ENCODE measurements around the gene MSI2.
A peak's percentile ranks its signal among the peaks of the same experiment; 100 is the strongest.

MSI2 gene

DNA sequence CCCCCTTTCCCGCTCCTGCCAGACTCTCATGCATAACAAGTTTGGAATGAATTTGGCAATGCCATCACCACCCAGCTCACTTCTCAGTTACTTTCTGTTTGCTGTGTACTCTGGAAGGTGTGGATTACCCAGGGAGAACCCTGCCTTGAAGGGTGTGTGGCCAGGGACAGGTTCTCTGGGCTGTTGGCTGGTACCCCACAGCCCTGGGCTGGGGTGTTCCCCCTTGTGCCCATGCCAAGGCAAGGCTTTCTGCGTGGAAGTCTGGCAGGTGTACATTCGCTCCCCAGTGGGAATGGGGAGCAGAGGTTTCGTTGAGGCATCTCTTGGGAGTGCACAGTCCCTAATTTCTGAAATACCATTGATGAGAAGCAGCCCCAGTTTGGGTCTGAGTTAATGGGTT lies 301.1 kb downstream of the MSI2 start:
- no peak for DNase-seq (ENCODE audit: low spot score)

DNA sequence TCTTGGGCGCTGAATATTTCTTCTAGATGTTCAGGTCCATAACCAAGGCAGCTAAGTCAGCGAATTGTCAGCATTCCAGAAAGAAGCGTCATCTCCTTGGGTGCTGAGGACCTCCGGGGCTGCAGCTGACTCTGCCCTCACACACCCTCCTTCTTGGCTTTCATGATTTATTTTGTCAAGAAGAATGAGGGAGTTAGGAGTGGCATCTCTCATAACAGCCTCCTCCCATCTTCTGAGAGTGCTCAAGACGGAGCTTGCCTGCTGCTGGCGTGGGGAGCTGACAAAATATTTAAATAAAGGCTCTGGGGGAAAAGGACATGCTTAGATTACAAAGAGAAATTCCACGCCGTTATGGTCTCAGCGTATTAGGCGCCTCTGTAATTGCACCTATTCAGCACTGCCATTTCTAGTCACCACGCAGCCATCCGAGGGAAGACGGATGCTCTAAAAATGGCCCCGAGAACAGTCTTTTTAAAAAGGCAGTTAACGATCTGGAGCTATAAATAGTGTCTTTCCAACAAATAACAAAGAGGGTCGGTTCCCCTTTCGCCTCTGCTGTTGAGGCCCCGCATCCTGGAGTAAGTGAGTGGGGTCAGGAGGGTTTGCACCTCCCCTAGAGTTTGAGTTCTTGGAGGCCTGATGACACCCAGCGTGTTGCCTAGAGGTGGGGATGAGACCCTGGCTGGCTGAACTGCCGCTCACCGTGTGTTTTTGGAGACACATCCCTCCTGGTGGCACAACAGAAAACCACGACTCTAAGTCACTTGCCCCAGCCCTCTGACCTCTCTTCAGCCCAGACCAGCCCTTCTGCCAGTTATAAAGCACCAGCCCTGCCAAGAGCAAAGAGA lies 301.7 kb downstream of the MSI2 start:
- no peak for DNase-seq (ENCODE audit: low spot score)

DNA sequence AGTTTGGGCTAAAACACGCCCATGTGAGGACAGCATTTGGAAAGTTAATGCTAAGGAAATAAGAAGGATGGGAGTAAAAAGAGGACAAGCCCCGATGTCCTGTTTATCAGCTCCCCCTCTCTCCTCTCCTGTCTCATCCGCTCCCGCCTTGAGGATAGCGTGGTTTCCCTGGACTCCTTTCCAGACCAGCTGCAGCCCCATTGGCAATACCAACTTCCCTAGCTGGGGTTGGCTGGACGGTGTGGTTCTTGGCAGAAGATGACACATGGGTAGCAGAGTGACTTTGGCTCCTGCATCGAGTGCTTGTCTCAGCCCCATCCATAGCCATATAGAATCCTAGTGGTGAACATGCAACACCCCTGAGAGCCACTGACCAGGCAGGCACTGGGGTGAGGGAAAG lies 302.9 kb downstream of the MSI2 start:
- DNase-seq (ENCODE audit: low spot score), result no peak

DNA sequence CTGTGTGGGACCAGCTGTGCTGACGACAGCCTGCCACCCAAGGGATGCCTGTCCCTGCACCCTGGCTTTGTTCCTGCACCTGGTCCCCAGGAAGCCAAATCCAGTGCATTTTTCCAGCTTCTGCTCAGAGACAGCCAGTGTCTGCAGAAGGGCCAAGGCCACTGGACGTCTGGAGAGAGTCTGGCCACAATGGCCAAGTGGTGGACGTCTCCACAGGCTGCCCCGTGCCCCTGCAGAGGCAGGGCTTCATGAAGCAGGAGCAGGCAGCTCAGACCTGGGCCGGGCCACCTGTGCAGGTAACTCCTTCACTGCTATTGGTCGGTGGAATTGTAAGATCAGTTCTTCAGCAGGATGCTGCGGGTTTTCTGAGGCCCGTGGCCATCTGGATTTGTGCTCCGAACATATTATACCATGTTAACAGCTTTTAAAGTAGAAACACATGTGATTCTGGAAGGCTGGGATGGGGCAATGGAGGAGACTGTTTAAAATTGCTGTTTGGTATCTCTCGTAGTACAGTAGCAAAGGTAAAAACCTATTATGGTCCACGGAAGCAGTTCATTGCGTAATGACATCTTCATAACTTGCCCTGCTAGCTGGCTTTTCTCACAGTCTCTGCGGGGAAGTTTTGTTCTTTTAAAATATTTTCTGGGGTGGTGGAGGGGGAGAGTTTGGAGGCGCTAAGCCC lies 303.5 kb downstream of the MSI2 start:
- no peak for DNase-seq (ENCODE audit: low spot score)

DNA sequence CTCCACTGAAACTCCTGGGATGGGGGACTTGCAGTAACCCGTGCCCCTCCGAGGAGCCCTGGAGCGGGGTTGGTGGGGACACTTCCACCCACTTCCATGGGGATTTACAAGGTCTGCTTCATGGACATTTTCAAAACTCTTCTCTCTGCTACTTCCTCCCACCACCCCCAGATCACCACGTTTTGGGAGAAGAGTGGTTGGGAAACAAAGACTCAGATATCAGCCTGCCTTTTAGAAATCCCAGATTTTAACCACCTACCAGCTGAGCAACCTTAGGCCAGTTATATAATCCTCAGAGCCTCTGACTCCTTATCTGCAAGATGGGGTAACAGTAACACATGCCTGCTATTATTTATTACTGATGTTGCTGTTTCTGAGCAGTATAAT lies 304.0 kb downstream of the MSI2 start:
- no peak for DNase-seq (ENCODE audit: low spot score)

DNA sequence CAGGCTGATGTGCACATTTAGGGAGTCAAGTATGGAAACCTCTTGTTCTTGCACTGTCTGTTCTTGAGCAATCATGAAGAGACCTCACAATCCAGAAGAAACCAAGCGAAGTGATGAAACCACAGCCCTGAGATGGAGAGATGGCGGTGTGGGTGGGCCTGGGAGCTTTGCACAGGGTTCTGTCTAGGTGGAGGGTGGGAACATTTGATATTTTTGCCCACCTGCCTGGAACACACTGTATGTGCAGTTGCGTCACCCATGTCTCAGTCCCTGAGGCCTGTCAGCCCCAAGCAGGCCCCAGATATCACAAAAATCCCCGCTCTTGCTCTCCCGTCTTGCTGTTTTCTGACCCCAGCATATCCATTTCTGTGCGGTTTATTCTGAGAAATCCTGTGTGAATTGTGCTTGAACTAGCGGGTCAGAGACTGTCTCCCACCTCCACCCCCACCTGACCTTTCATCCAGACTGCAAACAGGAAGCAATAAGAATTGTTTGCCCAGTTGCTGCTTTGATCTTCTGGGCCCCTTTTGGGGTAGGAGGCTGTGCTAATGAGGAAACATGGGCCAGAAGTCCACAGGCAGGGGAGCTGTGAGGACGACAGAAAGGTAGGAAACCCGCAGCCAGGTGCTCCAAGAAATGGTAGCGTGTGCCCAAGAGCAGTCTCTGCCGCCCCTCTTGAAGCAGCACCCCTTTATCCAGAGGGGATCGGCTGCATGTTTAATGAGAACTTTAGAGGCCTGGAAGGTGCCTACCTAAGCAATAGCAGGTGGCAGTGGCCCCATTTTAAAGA lies 304.9 kb downstream of the MSI2 start:
- peak; percentile 81 for DNase-seq (ENCODE audit: low spot score)

DNA sequence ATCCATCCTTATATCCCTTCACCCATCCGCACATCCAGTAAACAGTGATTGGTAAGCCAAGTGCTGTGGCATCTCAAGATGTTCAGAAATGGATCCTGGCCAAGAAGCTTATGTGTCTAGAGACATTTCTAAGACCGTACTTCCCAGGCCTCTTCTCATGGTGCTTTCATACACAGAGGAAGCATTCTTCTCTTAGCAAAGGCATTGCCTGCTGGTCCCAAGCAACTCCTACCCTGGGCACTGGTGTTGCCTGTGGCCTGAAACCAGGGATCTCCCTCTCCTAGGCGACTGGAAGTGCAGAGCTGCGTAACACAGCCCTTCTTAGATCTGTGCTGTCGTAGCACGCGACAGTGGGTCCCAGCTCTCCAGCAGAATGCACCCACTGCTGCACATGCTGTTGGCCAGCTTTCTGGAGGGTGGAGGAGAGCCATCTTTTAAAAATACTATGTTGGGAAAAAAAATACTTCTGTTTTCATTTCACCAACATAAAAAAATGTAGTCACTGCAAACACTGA lies 305.9 kb downstream of the MSI2 start:
- DNase-seq (ENCODE audit: low spot score), result no peak

DNA sequence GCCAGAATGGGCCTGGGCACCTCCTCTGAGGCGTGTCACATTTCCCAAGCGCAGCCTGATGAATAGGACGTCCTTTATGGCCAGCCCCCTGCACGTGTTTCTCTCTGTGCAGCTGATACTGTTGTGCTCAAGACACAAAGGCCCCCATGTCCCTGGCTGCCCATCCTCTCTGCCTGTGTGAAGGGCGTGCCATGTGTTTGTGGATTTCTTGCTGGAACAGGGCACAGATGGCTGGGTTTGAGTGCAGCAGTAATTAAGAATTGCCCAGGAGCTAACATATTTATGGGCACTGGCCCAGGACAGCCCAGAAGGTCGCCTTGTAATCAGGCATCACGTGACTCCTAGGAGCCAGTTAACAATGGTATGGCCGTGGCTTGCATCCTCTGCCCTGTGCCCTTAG lies 307.6 kb downstream of the MSI2 start:
- no peak for DNase-seq (ENCODE audit: low spot score)

DNA sequence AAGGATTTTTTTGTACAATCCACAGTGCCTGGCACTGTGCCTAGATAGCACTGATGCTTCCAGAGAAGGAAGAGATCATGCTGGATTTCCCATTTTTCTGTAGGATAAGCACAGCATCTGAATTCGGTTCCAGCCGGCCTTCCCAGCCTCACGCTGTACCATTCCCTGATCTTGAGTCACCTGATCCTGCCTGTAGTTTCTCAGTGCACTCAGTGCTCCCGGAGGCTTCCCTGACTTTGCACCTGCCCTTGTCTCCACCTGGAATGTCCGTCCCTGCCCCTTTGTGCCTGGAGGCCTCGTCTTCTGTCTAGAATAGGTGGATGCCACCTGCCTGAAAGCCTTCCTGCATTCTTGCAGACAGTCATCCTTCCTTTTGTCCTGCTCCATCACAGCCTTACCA lies 308.9 kb downstream of the MSI2 start:
- no peak for DNase-seq (ENCODE audit: low spot score)

DNA sequence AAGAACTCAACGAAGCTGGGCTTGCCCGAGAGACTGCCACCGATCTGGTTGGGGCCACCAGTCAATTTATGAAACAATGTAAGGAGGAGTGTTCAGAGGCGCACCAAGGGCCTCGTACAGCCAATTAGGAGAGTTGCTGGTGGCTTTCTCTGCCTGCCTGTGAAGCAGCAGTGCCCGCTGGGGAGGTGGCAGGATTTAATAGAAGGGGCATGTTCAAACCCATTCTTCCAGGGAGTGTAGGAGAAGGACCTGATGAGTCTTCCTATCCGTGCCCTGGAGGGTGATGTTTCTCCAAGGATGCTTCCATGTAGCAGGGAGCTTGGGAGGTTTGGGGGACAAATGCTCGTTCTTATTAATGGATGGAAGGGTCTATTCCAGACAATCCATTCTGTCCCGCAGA lies 310.4 kb downstream of the MSI2 start:
- DNase-seq (ENCODE audit: low spot score), result no peak

DNA sequence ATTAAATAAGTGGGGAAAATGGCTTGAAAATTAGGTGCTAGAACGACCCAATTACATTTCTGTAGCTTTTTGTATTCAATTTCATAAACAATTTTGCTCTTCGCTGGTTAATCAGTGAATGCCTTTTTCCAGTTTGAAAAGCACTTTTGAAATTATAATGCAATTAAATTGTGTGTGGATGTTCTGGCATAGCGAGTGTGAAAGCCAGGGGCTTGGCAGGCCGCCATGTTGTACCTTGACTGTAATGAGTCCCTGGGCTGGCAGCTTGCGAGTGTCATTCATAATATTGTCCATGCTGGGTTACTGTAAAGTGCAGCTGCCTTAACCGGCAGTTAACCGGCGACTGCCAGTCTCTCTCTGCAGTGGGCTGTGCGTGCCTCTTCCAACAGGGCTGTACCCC lies 310.9 kb downstream of the MSI2 start:
- DNase-seq (ENCODE audit: low spot score), result no peak

DNA sequence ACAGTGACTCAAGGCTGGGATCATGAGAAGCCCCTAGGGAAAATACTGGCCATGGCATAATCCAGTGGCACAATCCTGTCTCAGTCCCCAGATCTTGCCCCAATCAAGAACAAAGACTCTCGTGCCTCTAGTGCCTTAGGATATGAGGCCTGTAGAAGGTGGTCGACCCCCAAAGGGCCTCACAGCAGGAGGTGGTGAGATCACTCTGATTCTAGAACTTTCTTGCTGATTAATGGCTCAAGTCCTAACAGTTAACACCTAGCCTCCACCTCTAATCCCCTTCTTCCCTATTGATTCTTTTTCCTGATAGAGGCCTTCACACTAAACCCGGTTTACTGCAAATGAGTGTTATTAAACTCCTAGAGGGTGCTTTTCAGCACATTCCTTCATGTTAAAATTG lies 312.0 kb downstream of the MSI2 start:
- DNase-seq (ENCODE audit: low spot score), result no peak

DNA sequence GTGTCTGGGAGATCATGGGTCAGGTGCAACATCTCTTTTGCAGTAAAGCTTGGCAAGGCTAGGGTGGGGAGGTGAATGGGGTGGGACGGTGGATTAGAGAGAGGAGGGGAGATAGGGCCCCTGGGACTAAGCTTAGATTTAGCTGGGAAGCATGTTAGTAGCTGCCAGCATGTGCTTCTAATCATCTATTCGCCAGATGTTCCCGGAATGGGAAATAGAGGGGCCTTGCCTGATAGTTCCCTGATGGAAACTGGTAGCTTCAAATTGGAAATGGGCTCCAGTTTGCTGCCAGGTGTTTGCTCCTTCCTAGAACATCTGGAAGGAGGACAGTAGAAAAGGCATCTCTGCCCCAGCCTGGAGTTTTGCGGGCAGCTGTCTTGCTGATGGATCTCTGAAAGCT lies 312.7 kb downstream of the MSI2 start:
- no peak for DNase-seq (ENCODE audit: low spot score)

DNA sequence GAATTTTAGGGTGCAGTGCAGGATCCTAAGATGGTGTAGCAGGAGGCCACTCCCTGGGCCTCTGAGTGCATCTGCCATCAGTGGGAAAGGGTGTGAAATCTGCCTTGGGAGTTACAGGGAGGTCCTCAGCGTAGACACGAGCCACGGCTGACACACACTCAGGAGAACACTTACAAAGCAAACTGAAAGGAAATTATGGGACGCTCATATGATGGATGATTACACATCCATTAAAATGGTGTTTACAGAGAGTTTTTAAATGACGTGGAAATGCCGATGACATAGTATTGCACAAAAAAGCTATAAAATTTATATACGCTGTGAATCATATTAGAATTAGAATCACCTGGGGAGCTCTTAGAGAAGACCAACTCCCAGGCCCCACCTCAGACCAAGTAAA lies 313.5 kb downstream of the MSI2 start:
- DNase-seq (ENCODE audit: low spot score), result no peak

DNA sequence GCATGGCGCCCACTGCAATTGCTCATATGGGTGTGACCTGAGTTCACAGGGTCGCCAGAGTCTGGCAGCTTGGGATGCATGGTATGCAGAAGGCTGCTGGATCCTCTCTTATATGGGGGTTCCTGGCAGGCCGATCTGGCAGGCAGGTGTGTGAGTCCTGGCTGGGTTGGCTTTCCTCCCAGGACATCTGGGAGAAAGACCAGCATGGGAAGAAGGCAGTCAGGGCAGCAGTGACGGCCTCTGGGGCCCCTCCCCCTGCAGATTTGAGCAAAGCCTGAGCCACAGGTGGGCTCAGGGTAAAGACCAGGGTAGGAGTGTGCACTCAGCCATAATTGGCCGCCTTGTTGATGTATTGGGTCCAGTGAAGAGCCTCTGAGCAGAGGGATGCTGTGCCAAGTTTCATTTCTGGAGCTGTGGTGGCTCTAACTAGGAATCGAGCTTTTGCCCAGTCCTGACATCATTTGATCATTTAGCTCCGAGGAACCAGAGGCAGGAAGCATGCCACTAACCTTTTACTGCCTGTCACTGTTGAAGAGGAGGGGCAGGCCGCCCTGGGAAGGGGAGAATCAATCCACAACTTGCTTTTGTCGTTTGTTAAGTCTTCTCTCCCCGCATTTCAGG lies 314.5 kb downstream of the MSI2 start:
- DNase-seq (ENCODE audit: low spot score), result no peak

DNA sequence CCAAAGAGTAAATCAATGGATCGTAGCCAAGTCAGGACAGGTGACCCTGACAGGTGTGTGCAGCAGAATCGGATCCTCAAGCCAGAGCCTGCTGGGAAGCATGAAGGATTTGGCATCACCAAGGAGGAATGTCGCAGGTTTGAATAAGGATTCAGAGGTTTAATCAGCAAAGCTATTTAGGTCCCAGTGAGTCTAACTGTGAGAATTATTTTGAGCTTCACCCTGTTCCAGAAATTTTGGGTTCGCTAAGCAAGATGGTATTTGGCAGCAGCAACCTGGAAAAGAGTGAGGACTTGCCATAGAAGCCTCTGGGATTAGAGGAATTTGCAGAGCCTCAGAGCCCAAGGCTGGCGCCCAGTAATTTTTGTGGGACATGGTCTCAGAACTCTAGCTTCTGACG lies 315.7 kb downstream of the MSI2 start:
- DNase-seq (ENCODE audit: low spot score), result no peak

DNA sequence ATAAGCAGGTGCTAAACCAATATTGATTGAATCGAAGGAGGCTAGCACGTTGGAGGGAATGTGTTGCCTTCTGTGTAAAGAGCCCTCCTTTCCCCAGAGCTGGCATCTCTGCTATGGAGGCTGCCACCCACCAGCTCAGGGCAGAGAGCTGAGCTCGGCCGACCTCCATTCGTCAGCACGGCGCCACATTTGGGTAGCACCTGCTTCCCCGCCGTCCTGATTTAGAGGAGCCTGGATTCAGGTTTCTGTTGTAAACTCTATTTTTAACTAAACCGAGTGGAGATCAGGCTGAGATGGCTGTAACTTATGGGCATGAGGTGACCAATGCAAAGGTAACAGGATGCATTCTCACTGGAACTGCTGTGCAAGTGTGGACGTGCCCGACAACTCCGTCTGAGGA lies 316.3 kb downstream of the MSI2 start:
- DNase-seq (ENCODE audit: low spot score), result no peak

DNA sequence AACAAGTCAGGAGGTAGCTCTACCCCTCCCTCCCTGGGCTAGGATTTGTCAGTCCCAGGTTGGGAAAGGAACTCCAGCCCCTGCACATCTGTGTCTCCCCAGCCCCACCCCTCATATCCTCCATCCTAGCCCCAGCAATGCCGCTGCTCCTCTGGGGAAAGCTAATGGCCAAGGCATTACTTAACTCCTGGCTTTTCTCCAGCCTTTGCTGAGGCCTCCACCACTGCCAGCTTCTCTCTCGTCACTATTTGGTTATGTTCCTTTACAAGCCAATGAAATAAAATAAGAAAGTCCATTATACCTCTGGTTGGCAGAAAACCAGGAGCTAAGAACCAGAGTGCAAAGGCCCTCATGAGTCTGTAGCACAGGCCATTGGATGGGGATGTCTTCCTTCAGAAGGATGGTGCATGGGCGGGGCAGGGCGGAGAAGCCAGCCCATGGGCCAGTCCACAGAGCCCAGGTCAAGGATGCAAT lies 317.8 kb downstream of the MSI2 start:
- no peak for DNase-seq (ENCODE audit: low spot score)

DNA sequence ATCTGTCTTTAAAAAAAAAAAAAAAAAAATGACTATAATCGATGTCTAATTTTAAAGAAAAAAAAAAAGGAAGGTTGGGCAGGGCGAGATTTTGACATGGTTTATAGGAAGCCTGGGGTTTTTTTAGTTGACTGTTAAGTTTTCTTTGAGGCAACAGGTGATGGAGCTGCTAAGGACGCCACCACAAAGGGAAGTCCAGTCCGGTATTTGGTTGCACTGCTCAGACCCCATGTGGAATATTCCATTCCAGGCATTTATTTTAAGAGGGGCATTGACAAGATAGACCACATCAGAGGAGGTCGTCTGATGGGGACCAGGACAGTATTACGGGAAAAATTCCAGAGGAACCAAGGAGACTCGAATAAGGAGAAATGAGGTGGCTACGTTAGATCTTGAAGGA lies 320.4 kb downstream of the MSI2 start:
- no peak for DNase-seq (ENCODE audit: low spot score)

DNA sequence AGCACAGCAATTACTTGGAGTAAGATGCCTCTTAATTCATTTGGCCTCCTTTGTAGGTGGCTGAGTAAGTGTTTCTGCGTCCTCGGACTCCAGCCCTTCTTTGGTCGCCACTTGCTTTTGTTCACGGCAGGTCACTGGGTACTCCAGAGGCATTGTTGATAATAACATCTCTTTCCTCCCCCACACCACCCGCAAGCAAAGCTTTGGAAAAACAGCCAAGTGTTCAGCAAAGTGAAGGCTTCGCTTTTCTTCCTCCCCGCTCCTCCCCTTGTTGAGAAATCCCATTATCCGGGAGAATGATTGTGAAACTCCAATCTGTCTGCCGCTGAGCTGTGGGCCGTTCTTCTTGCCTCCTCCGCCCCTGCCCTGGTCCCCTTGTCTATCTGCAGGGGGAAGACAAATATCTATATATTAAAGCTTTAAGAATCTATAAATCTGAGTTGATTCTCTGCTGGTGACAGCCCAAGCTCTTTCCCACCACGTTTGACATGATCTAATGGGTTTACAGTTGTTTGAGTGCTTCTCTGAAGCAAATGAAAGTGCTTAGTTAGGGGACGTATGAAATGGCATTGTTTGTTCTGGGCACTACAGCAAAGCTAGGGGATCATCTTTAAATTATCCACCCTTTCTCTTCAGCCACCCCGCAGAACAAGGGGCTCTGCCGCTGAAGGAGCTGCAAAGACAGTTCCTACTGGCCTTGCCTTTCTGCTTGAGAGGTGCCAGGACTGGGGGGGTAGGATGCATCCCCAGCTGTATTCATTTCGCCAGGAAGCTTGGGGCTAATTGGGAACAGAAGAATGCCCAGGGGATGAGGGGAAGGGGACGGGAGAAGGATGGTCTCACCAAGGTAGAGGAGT lies 321.7 kb downstream of the MSI2 start:
- DNase-seq (ENCODE audit: low spot score), result peak; percentile 82

DNA sequence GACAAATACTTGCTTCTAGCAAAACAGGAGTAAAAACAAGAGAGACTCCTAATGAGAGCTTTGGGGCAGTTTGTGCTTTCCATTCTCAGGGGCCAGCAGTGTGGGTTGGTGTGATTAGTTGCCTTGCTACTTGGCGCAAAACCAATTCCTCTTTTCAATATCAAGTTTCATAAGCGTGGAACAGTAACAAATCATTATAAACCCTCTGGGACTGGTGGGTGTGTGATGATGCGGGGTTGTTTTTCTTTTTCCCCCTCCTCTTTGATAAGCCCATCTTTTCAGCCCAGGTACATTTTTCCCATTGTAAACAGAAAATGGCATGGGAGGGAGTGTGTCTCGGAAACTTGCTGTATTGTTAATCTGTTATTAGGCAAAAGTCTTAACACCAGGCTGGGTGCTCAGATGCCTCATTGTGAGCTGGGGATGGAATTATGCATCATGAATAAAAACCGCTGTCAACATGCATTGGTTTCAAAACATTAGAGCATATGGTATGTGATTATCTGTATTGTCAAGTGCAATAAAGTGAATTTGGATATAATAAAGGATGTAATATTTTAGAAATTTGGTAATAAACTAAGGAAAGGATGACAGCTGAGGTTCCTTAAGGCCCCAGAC lies 322.4 kb downstream of the MSI2 start:
- DNase-seq (ENCODE audit: low spot score), result no peak
